ENCODE results near the gene BMPR2. TPM values are rescaled to one million over a fixed set of nuclear protein-coding genes. Genes with fewer than 3 reads are reported as not detected.
"Not testable (repeated sequence)": the region's sequence is repeated elsewhere in the genome, so short reads cannot be mapped to it uniquely, and the experiment has no call there.

Gene BMPR2
- total RNA-seq, 1 experiment from 2014 or later, result 12.8 TPM

- no peaks in the 10 kb centered on the region; the same call in 1 of the 2 replicates for H4K20me1 ChIP-seq (ENCODE audit: insufficient read depth)
- ChIA-PET RAD21 (ENCODE audit: low non-redundant PET in 1 of 2, low total read pairs in 2 of 2, uncharacterized antibody in 2 of 2, unreplicated experiment in 2 of 2) (no interaction called here), CTCF (no interaction called here), POLR2A (no interaction called here)
- no peaks in the 10 kb centered on the region for H3K36me3 ChIP-seq (ENCODE audit: control insufficient read depth in 1 of 2, insufficient read depth in 2 of 2, low read length in 2 of 2)
- no peak for ATAC-seq
- intact Hi-C loops (cut with micrococcal nuclease), result no loop called here
- TF ChIP-seq SP1 (IDR thresholded peaks at IDR 0.05; ENCODE audit: low read depth) (no peak), MAX (IDR thresholded peaks at IDR 0.05) (no peak), SRF (IDR thresholded peaks at IDR 0.05; ENCODE audit: low read depth) (no peak), JUND (IDR thresholded peaks at IDR 0.05) (no peak), CTCF (IDR thresholded peaks at IDR 0.05 in 2 of 3, conservative IDR thresholded peaks at IDR 0.05 in 1 of 3; ENCODE audit: borderline replicate concordance in 1 of 3, insufficient read depth in 1 of 3, low read depth in 2 of 3, low read length in 2 of 3) (no peak), CEBPB (IDR thresholded peaks at IDR 0.05; ENCODE audit: low read depth) (no peak), REST (IDR thresholded peaks at IDR 0.05; ENCODE audit: low read depth) (no peak), ZFX (IDR thresholded peaks at IDR 0.05) (no peak), FOSL1 (IDR thresholded peaks at IDR 0.05; ENCODE audit: low read depth) (no peak), CBX3 (IDR thresholded peaks at IDR 0.05; ENCODE audit: low read depth) (no peak), YY1 (IDR thresholded peaks at IDR 0.05; ENCODE audit: extremely low read depth, insufficient replicate concordance, low read depth, low read length) (no peak), EGR1 (IDR thresholded peaks at IDR 0.05; ENCODE audit: low read depth) (no peak)
- H3K27me3 ChIP-seq (ENCODE audit: insufficient read depth, low read length), result no peaks in the 10 kb centered on the region
- H3K9ac ChIP-seq (ENCODE audit: low read length), result no peak overlapping the region
- H3K4me2 ChIP-seq (ENCODE audit: low read length), result no peak overlapping the region
- H3K9me2 ChIP-seq (ENCODE audit: insufficient read depth), result no peaks in the 10 kb centered on the region
- H2AFZ ChIP-seq (ENCODE audit: low read depth, low read length, poor library complexity, severe bottlenecking), result no peak overlapping the region
- no TSS peak for BruUV-seq (replicated peaks)
- no peak overlapping the region for H3K27ac ChIP-seq (ENCODE audit: low read depth, low read length)
- no peaks in the 10 kb centered on the region for H3K79me2 ChIP-seq (ENCODE audit: insufficient read depth, low read length)
- H3K9me3 ChIP-seq (ENCODE audit: control insufficient read depth in 1 of 2, insufficient read depth in 1 of 2, low read depth in 1 of 2, low read length in 2 of 2), result no peaks in the 10 kb centered on the region
- no peak overlapping the region for H3K4me3 ChIP-seq (replicated peaks in 1 of 2; ENCODE audit: low read depth in 1 of 2, low read length in 2 of 2)
- no peak for DNase-seq (ENCODE audit: low read depth, low spot score)
- no peaks in the 10 kb centered on the region for H3K4me1 ChIP-seq (ENCODE audit: control insufficient read depth in 1 of 2, insufficient read depth in 2 of 2, low read length in 2 of 2)
Measured at GRCh38 chr2:202548240-202548639, 172.1 kb downstream of the BMPR2 start.

GRCh38 chr2:202551000-202551399 is 174.9 kb downstream of the BMPR2 start:
- H3K9ac ChIP-seq (ENCODE audit: low read length); intact Hi-C loops (cut with micrococcal nuclease); POLR2A ChIA-PET; H3K27me3 ChIP-seq (ENCODE audit: insufficient read depth, low read length); H4K20me1 ChIP-seq (ENCODE audit: insufficient read depth); H3K4me2 ChIP-seq (ENCODE audit: low read length); RAD21 ChIA-PET (ENCODE audit: low non-redundant PET in 1 of 2, low total read pairs in 2 of 2, uncharacterized antibody in 2 of 2, unreplicated experiment in 2 of 2); H3K79me2 ChIP-seq (ENCODE audit: insufficient read depth, low read length); BruUV-seq (replicated peaks); H2AFZ ChIP-seq (ENCODE audit: low read depth, low read length, poor library complexity, severe bottlenecking); H3K9me2 ChIP-seq (ENCODE audit: insufficient read depth); H3K9me3 ChIP-seq (ENCODE audit: control insufficient read depth in 1 of 2, insufficient read depth in 1 of 2, low read depth in 1 of 2, low read length in 2 of 2); ATAC-seq; H3K4me1 ChIP-seq (ENCODE audit: control insufficient read depth in 1 of 2, insufficient read depth in 2 of 2, low read length in 2 of 2); CTCF ChIA-PET; H3K36me3 ChIP-seq (ENCODE audit: control insufficient read depth in 1 of 2, insufficient read depth in 2 of 2, low read length in 2 of 2); H3K4me3 ChIP-seq (replicated peaks in 1 of 2; ENCODE audit: low read depth in 1 of 2, low read length in 2 of 2); DNase-seq (ENCODE audit: low read depth, low spot score); H3K27ac ChIP-seq (ENCODE audit: low read depth, low read length): not testable (repeated sequence)

Measured in HCT116 (cell line).